ENCODE data around the gene GPATCH8. TPM values are rescaled to one million over a fixed set of nuclear protein-coding genes. Genes with fewer than 3 reads are reported as not detected.

Gene GPATCH8
- total RNA-seq, 2 donors from 2014 or later: 63.4 to 79.6 TPM

DNA sequence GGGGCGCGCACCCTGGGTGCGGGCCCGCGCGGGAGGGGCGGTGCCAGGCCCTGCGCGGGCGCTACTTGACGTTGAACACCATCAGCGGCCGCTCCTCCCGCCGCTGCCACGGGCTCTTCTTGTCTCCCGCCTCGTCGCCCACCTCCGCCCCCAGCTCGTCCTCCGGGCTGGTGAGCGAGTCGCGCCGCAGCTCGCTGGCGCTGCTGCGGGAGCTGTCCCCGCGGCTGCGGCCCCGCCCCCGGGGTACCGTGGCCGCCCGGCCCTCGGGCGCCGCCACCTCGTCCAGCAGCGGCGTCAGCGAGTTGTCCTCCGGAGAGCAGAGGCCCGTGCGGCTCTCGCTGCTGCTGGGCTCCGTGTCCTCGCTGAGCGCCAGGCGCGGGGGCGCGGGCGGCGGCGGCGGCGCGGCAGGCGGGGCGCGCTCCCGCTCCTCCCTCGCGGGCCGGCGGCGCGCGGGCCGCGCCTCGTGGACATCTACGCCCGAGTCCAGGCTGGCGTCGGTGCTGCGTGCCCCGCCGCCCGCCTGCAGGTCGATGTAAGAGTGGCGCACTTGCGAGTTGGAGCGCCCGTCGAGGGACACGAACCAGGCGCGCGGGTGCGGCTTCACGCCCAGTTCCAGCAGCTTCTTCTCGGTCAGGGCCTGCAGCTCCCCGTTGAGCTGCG is 149.4 kb downstream of the GPATCH8 start:
- peaks cover 12% of the 10 kb centered on the region for H3K4me1 Mint-ChIP-seq
- DNase-seq: no peak
- H3K4me3 Mint-ChIP-seq: peak overlapping the region; percentile 67
- no peaks in the 10 kb centered on the region for H3K27me3 Mint-ChIP-seq
- peak; percentile 45 for ATAC-seq
- no peaks in the 10 kb centered on the region for H3K9me3 ChIP-seq (ENCODE audit: control insufficient read depth, low read length, poor library complexity, severe bottlenecking)
- no peak overlapping the region for H3K27ac Mint-ChIP-seq
- H3K36me3 Mint-ChIP-seq (ENCODE audit: low read depth): peaks cover 2% of the 10 kb centered on the region

DNA sequence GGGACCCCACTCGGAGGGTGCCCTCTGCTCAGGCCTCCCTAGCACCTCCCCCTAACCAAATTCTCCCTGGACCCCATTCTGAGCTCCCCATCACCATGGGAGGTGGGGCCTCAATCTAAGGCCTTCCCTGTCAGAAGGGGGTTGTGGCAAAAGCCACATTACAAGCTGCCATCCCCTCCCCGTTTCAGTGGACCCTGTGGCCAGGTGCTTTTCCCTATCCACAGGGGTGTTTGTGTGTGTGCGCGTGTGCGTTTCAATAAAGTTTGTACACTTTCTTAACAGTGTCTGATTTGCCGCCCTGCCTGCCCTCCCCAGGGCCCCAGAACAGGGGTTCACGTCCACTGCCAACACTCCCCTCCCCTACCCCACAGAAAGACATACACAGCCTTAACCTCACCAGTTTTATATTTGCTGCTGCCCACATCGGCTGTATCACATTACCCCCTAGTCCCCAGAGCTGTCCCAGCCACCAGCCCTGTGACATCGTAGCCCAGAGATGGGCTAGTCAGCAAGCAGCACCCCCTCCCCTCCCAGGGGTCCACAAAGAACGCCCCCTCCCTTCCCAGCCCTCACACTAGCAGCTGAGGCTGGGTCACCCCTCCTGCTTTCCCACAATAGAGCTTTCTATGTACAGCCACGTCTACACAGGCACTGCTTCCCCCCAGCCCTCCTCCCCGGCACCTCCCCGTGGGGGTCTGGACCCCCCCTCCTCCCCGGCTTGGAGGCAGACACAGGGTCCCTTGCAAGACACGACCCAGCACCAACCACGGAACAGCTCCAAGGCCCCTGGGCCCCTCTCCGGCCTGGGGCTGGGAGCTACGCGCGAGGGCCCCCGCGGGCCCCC is 150.2 kb downstream of the GPATCH8 start:
- DNase-seq: no peak
- Mint-ChIP-seq H3K4me3 (peak overlapping the region; percentile 66), H3K4me1 (peaks cover 14% of the 10 kb centered on the region), H3K27ac (no peak overlapping the region), H3K27me3 (no peaks in the 10 kb centered on the region), H3K36me3 (ENCODE audit: low read depth) (peaks cover 2% of the 10 kb centered on the region)
- H3K9me3 ChIP-seq (ENCODE audit: control insufficient read depth, low read length, poor library complexity, severe bottlenecking): no peaks in the 10 kb centered on the region
- ATAC-seq: no peak

- Mint-ChIP-seq H3K27ac (no peak overlapping the region), H3K4me1 (peaks cover 14% of the 10 kb centered on the region), H3K36me3 (ENCODE audit: low read depth) (peaks cover 2% of the 10 kb centered on the region), H3K27me3 (no peaks in the 10 kb centered on the region), H3K4me3 (peak overlapping the region; percentile 66)
- no peaks in the 10 kb centered on the region for H3K9me3 ChIP-seq (ENCODE audit: control insufficient read depth, low read length, poor library complexity, severe bottlenecking)
- no peak for ATAC-seq
- DNase-seq: no peak
Observed at GRCh38 chr17:44351961-44352827, 151.0 kb downstream of the GPATCH8 start.

DNA sequence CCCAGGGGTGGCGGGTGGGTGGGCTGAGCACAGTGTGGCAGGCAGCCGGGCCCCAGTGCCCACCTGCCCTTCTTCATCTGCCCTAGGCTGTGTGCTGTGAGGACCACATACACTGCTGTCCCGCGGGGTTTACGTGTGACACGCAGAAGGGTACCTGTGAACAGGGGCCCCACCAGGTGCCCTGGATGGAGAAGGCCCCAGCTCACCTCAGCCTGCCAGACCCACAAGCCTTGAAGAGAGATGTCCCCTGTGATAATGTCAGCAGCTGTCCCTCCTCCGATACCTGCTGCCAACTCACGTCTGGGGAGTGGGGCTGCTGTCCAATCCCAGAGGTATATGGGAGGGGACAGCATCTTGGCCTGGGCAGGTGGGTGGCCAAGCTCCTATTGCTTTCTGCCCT is 151.7 kb downstream of the GPATCH8 start:
- no peaks in the 10 kb centered on the region for H3K9me3 ChIP-seq (ENCODE audit: control insufficient read depth, low read length, poor library complexity, severe bottlenecking)
- Mint-ChIP-seq H3K27me3 (no peaks in the 10 kb centered on the region), H3K36me3 (ENCODE audit: low read depth) (peaks cover 2% of the 10 kb centered on the region), H3K4me3 (no peak overlapping the region), H3K4me1 (peaks cover 14% of the 10 kb centered on the region), H3K27ac (no peak overlapping the region)
- DNase-seq (no peak), ATAC-seq (no peak)

- H3K4me1 Mint-ChIP-seq: peaks cover 19% of the 10 kb centered on the region
- DNase-seq (peak; percentile 43 to 67 (median 45)), ATAC-seq (peak; percentile 74)
- no peak overlapping the region for H3K4me3 Mint-ChIP-seq
- no peaks in the 10 kb centered on the region for H3K27me3 Mint-ChIP-seq
- no peaks in the 10 kb centered on the region for H3K9me3 ChIP-seq (ENCODE audit: control insufficient read depth, low read length, poor library complexity, severe bottlenecking)
- no peak overlapping the region for H3K27ac Mint-ChIP-seq
- peaks cover 2% of the 10 kb centered on the region for H3K36me3 Mint-ChIP-seq (ENCODE audit: low read depth)
Observed at GRCh38 chr17:44350733-44351226, 152.4 kb downstream of the GPATCH8 start.

DNA sequence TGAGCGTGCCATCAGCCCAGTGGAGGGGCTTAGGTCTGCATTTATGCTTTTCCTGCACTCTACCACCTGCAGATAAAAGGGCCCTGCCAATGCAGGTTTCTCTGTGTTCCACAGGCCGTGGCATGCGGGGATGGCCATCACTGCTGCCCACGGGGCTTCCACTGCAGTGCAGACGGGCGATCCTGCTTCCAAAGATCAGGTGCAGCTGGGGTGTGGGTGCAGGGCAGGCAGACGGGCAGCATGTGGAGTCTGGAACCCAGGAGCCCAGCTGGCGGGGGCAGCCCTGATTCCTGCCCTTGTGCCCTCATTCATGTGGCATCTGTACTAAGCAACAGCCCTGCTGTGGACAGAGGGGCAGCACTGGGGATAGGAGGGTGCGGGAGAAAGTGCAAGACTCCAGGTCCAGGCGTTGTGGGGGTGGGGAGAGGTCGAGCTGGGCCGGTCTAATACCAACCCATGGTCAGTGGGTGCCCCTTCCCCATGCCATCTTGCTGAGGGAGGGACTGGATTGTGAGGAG is 153.6 kb downstream of the GPATCH8 start:
- peaks cover 2% of the 10 kb centered on the region for H3K36me3 Mint-ChIP-seq (ENCODE audit: low read depth)
- ATAC-seq (no peak), DNase-seq (no peak)
- no peaks in the 10 kb centered on the region for H3K27me3 Mint-ChIP-seq
- peaks cover 31% of the 10 kb centered on the region for H3K4me1 Mint-ChIP-seq
- no peaks in the 10 kb centered on the region for H3K9me3 ChIP-seq (ENCODE audit: control insufficient read depth, low read length, poor library complexity, severe bottlenecking)
- H3K27ac Mint-ChIP-seq: no peak overlapping the region
- H3K4me3 Mint-ChIP-seq: no peak overlapping the region

GRCh38 chr17:44348988-44349364 is 154.2 kb downstream of the GPATCH8 start:
- DNase-seq: no peak
- Mint-ChIP-seq H3K36me3 (ENCODE audit: low read depth) (peaks cover 2% of the 10 kb centered on the region), H3K4me1 (peaks cover 32% of the 10 kb centered on the region), H3K27me3 (no peaks in the 10 kb centered on the region), H3K4me3 (no peak overlapping the region), H3K27ac (no peak overlapping the region)
- H3K9me3 ChIP-seq (ENCODE audit: control insufficient read depth, low read length, poor library complexity, severe bottlenecking): no peaks in the 10 kb centered on the region
- no peak for ATAC-seq

DNA sequence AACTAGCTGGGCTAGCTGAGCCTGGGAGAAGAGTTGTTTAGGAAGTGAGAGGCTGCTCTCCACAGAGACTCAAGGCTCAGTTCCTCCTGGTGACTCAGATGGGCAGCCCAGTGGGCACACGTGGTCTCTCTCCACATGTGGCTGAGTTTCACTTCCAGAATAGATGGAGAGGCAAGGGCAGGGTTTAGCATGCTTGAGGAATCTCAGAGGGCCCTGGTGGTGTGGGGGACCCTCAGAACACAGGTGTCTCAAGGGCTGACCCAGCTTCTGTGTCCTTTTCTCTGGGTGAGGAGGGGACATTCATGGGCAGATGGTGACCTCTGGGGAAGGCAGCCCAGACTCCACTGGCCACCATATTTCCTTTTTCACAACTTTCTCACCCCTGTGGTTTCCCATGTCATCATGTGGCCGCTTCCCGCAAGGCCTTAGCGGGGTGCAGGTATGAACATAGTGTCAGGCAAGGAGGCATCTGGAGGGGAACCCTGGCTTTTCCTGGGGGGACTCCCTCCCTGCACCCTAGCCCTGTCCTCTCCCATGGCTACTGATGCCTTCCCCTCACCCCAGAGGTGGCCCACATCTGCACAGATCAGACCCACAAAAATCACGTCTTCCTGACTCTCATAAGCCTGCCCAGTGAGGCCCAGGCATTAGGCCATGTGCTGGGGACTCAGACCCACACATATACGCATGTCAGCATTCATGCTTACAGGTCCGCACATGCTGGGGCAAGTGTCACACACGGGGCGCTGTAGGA is 154.8 kb downstream of the GPATCH8 start:
- no peak for DNase-seq
- H3K9me3 ChIP-seq (ENCODE audit: control insufficient read depth, low read length, poor library complexity, severe bottlenecking): no peaks in the 10 kb centered on the region
- peaks cover 32% of the 10 kb centered on the region for H3K4me1 Mint-ChIP-seq
- H3K36me3 Mint-ChIP-seq (ENCODE audit: low read depth): peaks cover 2% of the 10 kb centered on the region
- H3K4me3 Mint-ChIP-seq: no peak overlapping the region
- peak; percentile 17 for ATAC-seq
- no peaks in the 10 kb centered on the region for H3K27me3 Mint-ChIP-seq
- no peak overlapping the region for H3K27ac Mint-ChIP-seq

Other genes with a start within 250 kb of the GPATCH8 start
- not detected for gene SLC4A1, start 235.3 kb downstream of the GPATCH8 start, total RNA-seq
- under 1 TPM; 0.37 to 0.55 TPM for gene RUNDC3A, start 194.8 kb downstream of the GPATCH8 start, total RNA-seq
- 10 to 100 TPM; 75.9 to 76.5 TPM for gene SLC25A39, start 178.6 kb downstream of the GPATCH8 start, total RNA-seq
- 10 to 100 TPM; 31.7 to 47.7 TPM for gene GRN, start 158.1 kb downstream of the GPATCH8 start, total RNA-seq
- gene FAM171A2, start 139.6 kb downstream of the GPATCH8 start, total RNA-seq: under 1 TPM; 0.07 to 0.31 TPM
- gene ITGA2B, start 113.8 kb downstream of the GPATCH8 start, total RNA-seq: 100 to 1,000 TPM in 1 of 2 donors, 1 to 10 TPM in 1; 8.9 to 297 TPM
- under 1 TPM in 1 of 2 donors, not detected in 1; 0.22 TPM for gene FZD2, start 54.1 kb upstream of the GPATCH8 start, total RNA-seq
- gene MEIOC, start 153.1 kb upstream of the GPATCH8 start, total RNA-seq: not detected
- gene CCDC43, start 186.4 kb upstream of the GPATCH8 start, total RNA-seq: 10 to 100 TPM; 19.2 to 23.8 TPM
- gene DBF4B, start 205.3 kb upstream of the GPATCH8 start, total RNA-seq: 1 to 10 TPM; 2.2 to 3.8 TPM